GM18517 (cell line): Measurements from ENCODE around the gene KIAA1958.

Experiments used
- ATAC-seq: cut with Tn5 transposase; IDR thresholded peaks from one replicate; pipeline ENCODE4 v1.9.1; 2021; ENCODE audit warnings: mild to moderate bottlenecking, moderate library complexity; ENCODE audit not compliant: unreplicated experiment

The KIAA1958 gene

GRCh38 chr9:112527959-112528358, 41.3 kb downstream of the KIAA1958 start:
- ATAC-seq = no peak

- no peak for ATAC-seq
Measured at GRCh38 chr9:112529316-112529715, 42.7 kb downstream of the KIAA1958 start.

GRCh38 chr9:112530751-112531205, 44.2 kb downstream of the KIAA1958 start:
- ATAC-seq = no peak

- no peak for ATAC-seq
Measured at GRCh38 chr9:112531666-112532282, 45.1 kb downstream of the KIAA1958 start.

GRCh38 chr9:112532427-112532826, 45.8 kb downstream of the KIAA1958 start:
- no peak for ATAC-seq

- no peak for ATAC-seq
Measured at GRCh38 chr9:112533660-112534059, 47.0 kb downstream of the KIAA1958 start.

GRCh38 chr9:112535301-112535700, 48.7 kb downstream of the KIAA1958 start:
- no peak for ATAC-seq

GRCh38 chr9:112535811-112536210, 49.2 kb downstream of the KIAA1958 start:
- ATAC-seq = no peak

- no peak for ATAC-seq
Measured at GRCh38 chr9:112537561-112537960, 50.9 kb downstream of the KIAA1958 start.

GRCh38 chr9:112540800-112541199, 54.2 kb downstream of the KIAA1958 start:
- no peak for ATAC-seq

GRCh38 chr9:112541685-112542084, 55.1 kb downstream of the KIAA1958 start:
- no peak for ATAC-seq

GRCh38 chr9:112542593-112543292, 56.1 kb downstream of the KIAA1958 start:
- no peak for ATAC-seq

- no peak for ATAC-seq
Measured at GRCh38 chr9:112544477-112544876, 57.9 kb downstream of the KIAA1958 start.

- no peak for ATAC-seq
Measured at GRCh38 chr9:112545237-112545636, 58.6 kb downstream of the KIAA1958 start.

GRCh38 chr9:112546149-112547012, 59.8 kb downstream of the KIAA1958 start:
- no peak for ATAC-seq

GRCh38 chr9:112548051-112548440, 61.4 kb downstream of the KIAA1958 start:
- ATAC-seq = no peak

GRCh38 chr9:112548836-112549595, 62.4 kb downstream of the KIAA1958 start:
- ATAC-seq = no peak

- ATAC-seq = no peak
Measured at GRCh38 chr9:112550531-112550930, 63.9 kb downstream of the KIAA1958 start.

- ATAC-seq = no peak
Measured at GRCh38 chr9:112551641-112552040, 65.0 kb downstream of the KIAA1958 start.

- no peak for ATAC-seq
Measured at GRCh38 chr9:112552229-112553056, 65.8 kb downstream of the KIAA1958 start.
